Measurements from ENCODE around the gene PNMA1. TPM values are rescaled to one million over a fixed set of nuclear protein-coding genes. Genes with fewer than 3 reads are reported as not detected.

The PNMA1 gene
- total and polyA plus RNA-seq, 2 donors (not counting 1 experiment from before 2014, with no cell fraction given), result 9.5 to 31.6 TPM

DNA sequence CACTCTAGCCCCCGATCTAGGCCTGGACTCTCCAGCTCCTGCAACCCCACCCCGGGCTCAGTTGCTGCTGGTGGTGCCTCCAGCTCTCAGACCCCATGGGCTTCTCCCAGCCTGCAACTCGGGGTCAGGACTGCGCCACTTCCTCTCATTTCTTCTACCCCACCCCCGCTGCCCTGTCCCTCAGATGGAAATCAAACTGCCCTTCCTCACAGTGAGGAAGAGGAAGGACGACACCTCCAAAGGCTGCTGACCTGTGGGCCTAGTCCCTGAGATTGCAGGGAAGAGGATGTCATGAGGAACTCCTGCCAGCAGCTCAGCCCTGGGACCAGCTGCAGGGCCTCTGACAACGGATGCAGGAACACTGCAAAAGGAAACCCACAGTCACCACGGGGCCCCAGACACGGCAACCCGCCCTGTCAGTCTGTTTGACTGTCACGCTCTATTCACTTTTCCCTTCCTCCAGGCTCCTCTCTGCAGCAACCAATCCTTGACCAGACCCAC, 29.3 kb upstream of the PNMA1 start:
- H3K27me3 ChIP-seq (replicated peaks in 1 of 4; ENCODE audit: control extremely low read depth in 1 of 4, control insufficient read depth in 3 of 4, insufficient read depth in 4 of 4, low read length in 3 of 4), result no peaks in the 10 kb centered on the region
- H3K4me2 ChIP-seq (replicated peaks; ENCODE audit: low read depth, low read length, poor library complexity, severe bottlenecking), result peak overlapping the region; percentile 76
- WGBS (ENCODE audit: insufficient coverage), result 2% methylated on average over 10 of the region's 11 CpGs
- H3K79me2 ChIP-seq (ENCODE audit: control insufficient read depth, insufficient read depth, low read length), result peaks cover 100% of the 10 kb centered on the region
- H3K4me1 Mint-ChIP-seq, result peaks cover 93% of the 10 kb centered on the region
- peak overlapping the region; percentile 55 for H3K9ac ChIP-seq (ENCODE audit: low read length)
- no peaks in the 10 kb centered on the region for H3K9me3 ChIP-seq (ENCODE audit: control extremely low read depth in 1 of 3, control insufficient read depth in 2 of 3, insufficient read depth in 1 of 3, low read length in 2 of 3)
- intact Hi-C loops (cut with micrococcal nuclease), result no loop called here
- peak overlapping the region in 4 of 5 experiments; percentile 12 to 40 (median 28) for H3K4me3 ChIP-seq (ENCODE audit: control extremely low read depth in 1 of 5, extremely low read depth in 1 of 5, insufficient read depth in 1 of 5, low read depth in 2 of 5, low read length in 4 of 5)
- ChIA-PET CTCF (interaction anchor here (1.7 to 17.2 kb wide), 6 partner anchors 12 to 81 kb away, joined by 4 to 184 read pairs (median 64); a partner anchor contains a TSS), POLR2A (interaction anchor here (0.8 to 2.1 kb wide), 3 partner anchors 11 to 34 kb away, joined by 3 to 10 read pairs (median 4); no protein-coding TSS in a partner anchor)
- peak overlapping the region; percentile 94 for H3K4me3 Mint-ChIP-seq
- no peaks in the 10 kb centered on the region for H3K27me3 Mint-ChIP-seq
- peak; percentile 38 for ATAC-seq (ENCODE audit: low read depth)
- peak overlapping the region; percentile 99 for H3K27ac Mint-ChIP-seq
- peak overlapping the region; percentile 61 to 81 for H3K27ac ChIP-seq (ENCODE audit: low read length in 2 of 2)
- peak; percentile 58 for DNase-seq
- peaks cover 84 to 91% of the 10 kb centered on the region in 2 donors for H3K4me1 ChIP-seq (ENCODE audit: control insufficient read depth in 2 of 2, insufficient read depth in 2 of 2, low read length in 2 of 2)
- peaks cover 100% of the 10 kb centered on the region for H4K20me1 ChIP-seq (ENCODE audit: control insufficient read depth, insufficient read depth, low read length, poor library complexity, severe bottlenecking)
- no peak for TF ChIP-seq EZH2 (IDR thresholded peaks at IDR 0.05; ENCODE audit: borderline replicate concordance, insufficient read depth, low read depth, low read length, poor library complexity, severe bottlenecking)
- TF ChIP-seq, protein P1, sequence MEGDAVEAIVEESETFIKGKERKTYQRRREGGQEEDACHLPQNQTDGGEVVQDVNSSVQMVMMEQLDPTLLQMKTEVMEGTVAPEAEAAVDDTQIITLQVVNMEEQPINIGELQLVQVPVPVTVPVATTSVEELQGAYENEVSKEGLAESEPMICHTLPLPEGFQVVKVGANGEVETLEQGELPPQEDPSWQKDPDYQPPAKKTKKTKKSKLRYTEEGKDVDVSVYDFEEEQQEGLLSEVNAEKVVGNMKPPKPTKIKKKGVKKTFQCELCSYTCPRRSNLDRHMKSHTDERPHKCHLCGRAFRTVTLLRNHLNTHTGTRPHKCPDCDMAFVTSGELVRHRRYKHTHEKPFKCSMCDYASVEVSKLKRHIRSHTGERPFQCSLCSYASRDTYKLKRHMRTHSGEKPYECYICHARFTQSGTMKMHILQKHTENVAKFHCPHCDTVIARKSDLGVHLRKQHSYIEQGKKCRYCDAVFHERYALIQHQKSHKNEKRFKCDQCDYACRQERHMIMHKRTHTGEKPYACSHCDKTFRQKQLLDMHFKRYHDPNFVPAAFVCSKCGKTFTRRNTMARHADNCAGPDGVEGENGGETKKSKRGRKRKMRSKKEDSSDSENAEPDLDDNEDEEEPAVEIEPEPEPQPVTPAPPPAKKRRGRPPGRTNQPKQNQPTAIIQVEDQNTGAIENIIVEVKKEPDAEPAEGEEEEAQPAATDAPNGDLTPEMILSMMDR (IDR thresholded peaks at IDR 0.05), result no peak
- no peaks in the 10 kb centered on the region for H3K9me3 Mint-ChIP-seq (ENCODE audit: insufficient read depth)
- peaks cover 0 to 34% of the 10 kb centered on the region in 2 experiments for H3K36me3 ChIP-seq (replicated peaks in 1 of 2; ENCODE audit: control extremely low read depth in 1 of 2, control insufficient read depth in 1 of 2, extremely low read depth in 1 of 2, insufficient read depth in 2 of 2, low read length in 1 of 2)
- H2AFZ ChIP-seq (ENCODE audit: insufficient read depth, low read depth, low read length, poor library complexity, severe bottlenecking), result no peak overlapping the region
